ENCODE results near the gene TAF11L8.
"Not testable (repeated sequence)": the region's sequence is repeated elsewhere in the genome, so short reads cannot be mapped to it uniquely, and the experiment has no call there.

DNA sequence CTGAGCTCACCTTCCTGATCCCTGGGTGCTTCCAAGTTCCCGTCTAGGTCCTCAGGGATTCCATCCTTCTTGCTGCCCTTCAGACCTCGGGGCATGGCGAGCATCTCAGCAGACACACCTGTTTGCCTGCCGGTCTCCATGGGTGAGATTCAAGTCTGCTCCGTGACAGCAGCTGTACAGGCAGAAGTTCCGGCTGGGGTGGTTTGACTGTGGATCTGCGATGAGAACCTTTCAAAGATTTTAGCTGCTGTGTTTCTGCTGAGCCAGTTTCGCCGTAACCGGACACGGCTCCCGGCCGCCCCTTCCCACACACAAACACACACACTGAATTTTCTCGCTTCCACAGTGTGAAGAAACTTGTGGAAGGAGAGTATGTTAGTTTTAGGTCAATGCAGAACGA lies 3.5 kb upstream of the TAF11L8 start, which contains the start of gene TAF11L9:
- TF ChIP-seq SP1 (IDR thresholded peaks at IDR 0.05); L3MBTL2 (conservative IDR thresholded peaks at IDR 0.05); ELF4 (IDR thresholded peaks at IDR 0.05); SUZ12 (IDR thresholded peaks at IDR 0.05); BHLHE40 (IDR thresholded peaks at IDR 0.05; ENCODE audit: borderline replicate concordance); TARDBP (IDR thresholded peaks at IDR 0.05); FOXA1 (IDR thresholded peaks at IDR 0.05); HDGF (IDR thresholded peaks at IDR 0.05; ENCODE audit: borderline replicate concordance); NFRKB (IDR thresholded peaks at IDR 0.05); FOXM1 (IDR thresholded peaks at IDR 0.05; ENCODE audit: borderline replicate concordance); ZNF384 (IDR thresholded peaks at IDR 0.05); CTBP1 (IDR thresholded peaks at IDR 0.05; ENCODE audit: borderline replicate concordance); ARNT (IDR thresholded peaks at IDR 0.05): not testable (repeated sequence)
- TF ChIP-seq, protein P1, sequence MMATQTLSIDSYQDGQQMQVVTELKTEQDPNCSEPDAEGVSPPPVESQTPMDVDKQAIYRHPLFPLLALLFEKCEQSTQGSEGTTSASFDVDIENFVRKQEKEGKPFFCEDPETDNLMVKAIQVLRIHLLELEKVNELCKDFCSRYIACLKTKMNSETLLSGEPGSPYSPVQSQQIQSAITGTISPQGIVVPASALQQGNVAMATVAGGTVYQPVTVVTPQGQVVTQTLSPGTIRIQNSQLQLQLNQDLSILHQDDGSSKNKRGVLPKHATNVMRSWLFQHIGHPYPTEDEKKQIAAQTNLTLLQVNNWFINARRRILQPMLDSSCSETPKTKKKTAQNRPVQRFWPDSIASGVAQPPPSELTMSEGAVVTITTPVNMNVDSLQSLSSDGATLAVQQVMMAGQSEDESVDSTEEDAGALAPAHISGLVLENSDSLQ (IDR thresholded peaks at IDR 0.05) = not testable (repeated sequence)

All from HEK293T (cell line).